HG02884 (cell line): ENCODE results near the gene PGAP3.
"Not testable (repeated sequence)": the region's sequence is repeated elsewhere in the genome, so short reads cannot be mapped to it uniquely, and the experiment has no call there.

ENCODE experiments used
- ATAC-seq: cut with Tn5 transposase; IDR thresholded peaks from one replicate; pipeline ENCODE4 v1.9.1; 2021; ENCODE audit warnings: mild to moderate bottlenecking, moderate library complexity; ENCODE audit not compliant: unreplicated experiment

The PGAP3 gene

GRCh38 chr17:39687546-39688474, at the start of gene PGAP3:
Gene PGAP3, minus strand, starts transcription at chr17:39688057. Its CDS starts 43 bp downstream, at chr17:39688014.
- peak; percentile 78 for ATAC-seq

GRCh38 chr17:39737206-39737759, 49.4 kb upstream of the PGAP3 start:
- ATAC-seq = no peak

- ATAC-seq = no peak
These were observed 48.7 kb upstream of the PGAP3 start for GRCh38 chr17:39736319-39737165.

GRCh38 chr17:39735882-39736281, 48.0 kb upstream of the PGAP3 start:
- ATAC-seq = no peak

GRCh38 chr17:39732586-39732985, 44.7 kb upstream of the PGAP3 start:
- ATAC-seq = no peak

- ATAC-seq = peak; percentile 69
These were observed 42.5 kb upstream of the PGAP3 start, which contains the start of gene MIEN1 for GRCh38 chr17:39730095-39730921. Gene MIEN1, minus strand, starts transcription at chr17:39730532. Its CDS starts 37 bp downstream, at chr17:39730495.

- no peak for ATAC-seq
These were observed 41.5 kb upstream of the PGAP3 start for GRCh38 chr17:39729280-39729851.

GRCh38 chr17:39727556-39727955, 39.7 kb upstream of the PGAP3 start:
- ATAC-seq = no peak

GRCh38 chr17:39726617-39727016, 38.8 kb upstream of the PGAP3 start:
- ATAC-seq = no peak

- ATAC-seq = not testable (repeated sequence)
These were observed 38.1 kb upstream of the PGAP3 start for GRCh38 chr17:39725923-39726322.

GRCh38 chr17:39724731-39725130, 36.9 kb upstream of the PGAP3 start:
- ATAC-seq = no peak

- no peak for ATAC-seq
These were observed 35.4 kb upstream of the PGAP3 start for GRCh38 chr17:39722965-39723848.

- no peak for ATAC-seq
These were observed 34.2 kb upstream of the PGAP3 start for GRCh38 chr17:39722104-39722503.

- no peak for ATAC-seq
These were observed 31.9 kb upstream of the PGAP3 start for GRCh38 chr17:39719563-39720355.

- ATAC-seq = no peak
These were observed 29.8 kb upstream of the PGAP3 start for GRCh38 chr17:39717660-39718059.

- no peak for ATAC-seq
These were observed 29.2 kb upstream of the PGAP3 start for GRCh38 chr17:39716879-39717536.

- ATAC-seq = no peak
These were observed 28.4 kb upstream of the PGAP3 start for GRCh38 chr17:39716073-39716818.
